HG02588 (cell line): Measurements from ENCODE around the gene RGS7BP.
A peak's percentile ranks its signal among the peaks of the same experiment; 100 is the strongest.
"Not testable (repeated sequence)": the region's sequence is repeated elsewhere in the genome, so short reads cannot be mapped to it uniquely, and the experiment has no call there.

Experiments
- ATAC-seq: cut with Tn5 transposase; IDR thresholded peaks from one replicate; pipeline ENCODE4 v1.9.1; 2021; ENCODE audit warnings: mild to moderate bottlenecking, moderate library complexity; ENCODE audit not compliant: unreplicated experiment

The RGS7BP gene

GRCh38 chr5:64557911-64558310, 52.1 kb downstream of the RGS7BP start:
- no peak for ATAC-seq

- ATAC-seq, result not testable (repeated sequence)
Observed at GRCh38 chr5:64558641-64559040, 52.8 kb downstream of the RGS7BP start.

GRCh38 chr5:64566310-64566916, 60.6 kb downstream of the RGS7BP start:
- no peak for ATAC-seq

- ATAC-seq, result no peak
Observed at GRCh38 chr5:64569858-64570257, 64.0 kb downstream of the RGS7BP start.

GRCh38 chr5:64570395-64570996, 64.7 kb downstream of the RGS7BP start:
- no peak for ATAC-seq

- ATAC-seq, result no peak
Observed at GRCh38 chr5:64575561-64575960, 69.7 kb downstream of the RGS7BP start.

- ATAC-seq, result no peak
Observed at GRCh38 chr5:64576250-64576649, 70.4 kb downstream of the RGS7BP start.

GRCh38 chr5:64585646-64586045, 79.8 kb downstream of the RGS7BP start:
- ATAC-seq, result no peak

GRCh38 chr5:64587370-64587769, 81.6 kb downstream of the RGS7BP start:
- ATAC-seq, result no peak

GRCh38 chr5:64592730-64593341, 87.0 kb downstream of the RGS7BP start:
- no peak for ATAC-seq

GRCh38 chr5:64594025-64594424, 88.2 kb downstream of the RGS7BP start:
- no peak for ATAC-seq

- ATAC-seq, result no peak
Observed at GRCh38 chr5:64594601-64595000, 88.8 kb downstream of the RGS7BP start.

GRCh38 chr5:64595031-64595855, 89.4 kb downstream of the RGS7BP start:
- no peak for ATAC-seq

GRCh38 chr5:64599226-64599625, 93.4 kb downstream of the RGS7BP start:
- ATAC-seq, result no peak

GRCh38 chr5:64603676-64604075, 97.9 kb downstream of the RGS7BP start:
- no peak for ATAC-seq

- ATAC-seq, result no peak
Observed at GRCh38 chr5:64606926-64607325, 101.1 kb downstream of the RGS7BP start.

GRCh38 chr5:64612344-64612961, 106.6 kb downstream of the RGS7BP start:
- ATAC-seq, result no peak

GRCh38 chr5:64615895-64616294, 110.1 kb downstream of the RGS7BP start:
- ATAC-seq, result peak; percentile 71

GRCh38 chr5:64619609-64620008, 113.8 kb downstream of the RGS7BP start:
- no peak for ATAC-seq

GRCh38 chr5:64622991-64623390, 117.2 kb downstream of the RGS7BP start:
- ATAC-seq, result no peak

GRCh38 chr5:64625678-64626077, 119.9 kb downstream of the RGS7BP start:
- ATAC-seq, result no peak
